SK-N-SH treated with all-trans-retinoic acid at 6 μM for 48 hours (cell line): ENCODE results near the gene KAT7.

ENCODE experiments used
- ATAC-seq: fragments of 200-7000 bp; cut with Tn5 transposase; 3 replicates; pipeline ENCODE4 v1.9.1; 2020; ENCODE audit warnings: mild to moderate bottlenecking, moderate library complexity
- ARNTL ChIP-seq: fragments of 450-650 bp; formaldehyde crosslinking; IDR thresholded peaks from 2 replicates; pipeline ENCODE4 v1.5.0; 2020; ENCODE audit warnings: low read depth, mild to moderate bottlenecking, moderate library complexity, borderline replicate concordance
- BACH2 ChIP-seq: fragments of 250-450 bp; sonication (Bioruptor Pico); IDR thresholded peaks from 2 replicates; pipeline ENCODE4 v1.9.0; 2021; ENCODE audit warnings: mild to moderate bottlenecking, borderline replicate concordance
- ESRRG ChIP-seq: fragments of 250-450 bp; sonication (Bioruptor Pico); IDR thresholded peaks from 2 replicates; pipeline ENCODE4 v1.6.1; 2021; ENCODE audit warnings: mild to moderate bottlenecking
- ISL1 ChIP-seq: fragments of 250-450 bp; sonication (Bioruptor Pico); IDR thresholded peaks from 2 replicates; pipeline ENCODE4 v2.1.2; 2022; ENCODE audit warnings: mild to moderate bottlenecking, moderate library complexity
- OSR1 ChIP-seq: fragments of 250-450 bp; sonication (Bioruptor Pico); IDR thresholded peaks from 2 replicates; pipeline ENCODE4 v1.8.0; 2022; ENCODE audit warnings: moderate library complexity, mild to moderate bottlenecking, inconsistent platforms
- PPARA ChIP-seq: fragments of 250-450 bp; sonication (Bioruptor Pico); IDR thresholded peaks from 2 replicates; pipeline ENCODE4 v1.5.0; 2020; ENCODE audit warnings: mild to moderate bottlenecking, borderline replicate concordance
- RARB ChIP-seq: fragments of 250-450 bp; sonication (Bioruptor Pico); IDR thresholded peaks from 2 replicates; pipeline ENCODE4 v1.8.0; 2021; ENCODE audit warnings: mild to moderate bottlenecking, moderate library complexity
- TCF4 ChIP-seq: fragments of 250-450 bp; sonication (Bioruptor Pico); IDR thresholded peaks from 2 replicates; pipeline ENCODE4 v1.8.0; 2021; ENCODE audit warnings: mild to moderate bottlenecking, moderate library complexity, borderline replicate concordance
- TOX ChIP-seq: fragments of 250-450 bp; sonication (Bioruptor Pico); IDR thresholded peaks from 2 replicates; pipeline ENCODE4 v1.8.0; 2021; ENCODE audit warnings: mild to moderate bottlenecking, moderate library complexity, borderline replicate concordance
- ZFP3 ChIP-seq: fragments of 250-450 bp; sonication (Bioruptor Pico); IDR thresholded peaks from 2 replicates; pipeline ENCODE4 v1.5.0; 2020; ENCODE audit warnings: mild to moderate bottlenecking, moderate library complexity
- ZFP30 ChIP-seq: fragments of 450-650 bp; formaldehyde crosslinking; IDR thresholded peaks from 2 replicates; pipeline ENCODE4 v1.5.0; 2022; ENCODE audit warnings: mild to moderate bottlenecking, moderate library complexity
- ZNF565 ChIP-seq: fragments of 450-650 bp; formaldehyde crosslinking; conservative IDR thresholded peaks from 2 replicates; pipeline ENCODE4 v1.5.0; 2020; ENCODE audit warnings: low read depth, mild to moderate bottlenecking, moderate library complexity
- ZNF70 ChIP-seq: fragments of 450-650 bp; formaldehyde crosslinking; IDR thresholded peaks from 2 replicates; pipeline ENCODE4 v1.5.0; 2020; ENCODE audit warnings: mild to moderate bottlenecking, moderate library complexity
- ZNF8 ChIP-seq: fragments of 450-650 bp; formaldehyde crosslinking; IDR thresholded peaks from 2 replicates; pipeline ENCODE4 v1.5.0; 2020; ENCODE audit warnings: mild to moderate bottlenecking, moderate library complexity
- TF ChIP-seq, protein P1 (sequence below): fragments of 250-450 bp; sonication (Bioruptor Pico); IDR thresholded peaks from 2 replicates; pipeline ENCODE4 v1.8.0; 2021; ENCODE audit warnings: low read depth, mild to moderate bottlenecking, moderate library complexity, borderline replicate concordance
- TF ChIP-seq, protein P2 (sequence below): fragments of 250-450 bp; sonication (Bioruptor Pico); IDR thresholded peaks from 2 replicates; pipeline ENCODE4 v1.5.1; 2021; ENCODE audit warnings: mild to moderate bottlenecking, moderate library complexity
- TF ChIP-seq, protein P3 (sequence below): fragments of 250-450 bp; sonication (Bioruptor Pico); IDR thresholded peaks from 2 replicates; pipeline ENCODE4 v1.5.1; 2020; ENCODE audit warnings: low read depth, mild to moderate bottlenecking, moderate library complexity
- TF ChIP-seq, protein P4 (sequence below): fragments of 250-450 bp; sonication (Bioruptor Pico); IDR thresholded peaks from 2 replicates; pipeline ENCODE4 v1.8.0; 2020; ENCODE audit warnings: mild to moderate bottlenecking, moderate library complexity, borderline replicate concordance

Gene KAT7

DNA sequence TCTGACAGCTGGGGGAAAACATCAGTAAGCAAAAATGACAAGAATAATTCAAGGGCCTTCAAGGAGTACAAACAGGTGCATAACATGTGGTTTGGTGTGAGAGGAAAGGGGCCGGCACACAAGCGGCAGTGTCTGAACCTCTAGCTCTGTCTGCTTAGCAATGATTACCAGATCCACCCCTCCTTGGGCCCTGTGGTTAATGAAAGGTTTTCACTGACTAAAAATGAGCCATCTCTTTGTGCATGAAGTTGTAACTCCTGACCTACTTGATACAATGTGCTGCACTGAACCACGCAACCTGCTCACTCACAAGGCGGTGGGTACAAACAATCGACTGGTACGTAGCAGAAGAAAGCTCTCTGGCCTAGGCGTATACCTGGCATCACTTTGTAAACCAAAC lies 39.7 kb upstream of the KAT7 start:
- TF ChIP-seq ESRRG (CRISPR knock-in tag) = no peak
- TF ChIP-seq ZNF70 (CRISPR knock-in tag) = no peak
- TF ChIP-seq ZNF8 (CRISPR knock-in tag) = no peak
- TF ChIP-seq, protein P1, sequence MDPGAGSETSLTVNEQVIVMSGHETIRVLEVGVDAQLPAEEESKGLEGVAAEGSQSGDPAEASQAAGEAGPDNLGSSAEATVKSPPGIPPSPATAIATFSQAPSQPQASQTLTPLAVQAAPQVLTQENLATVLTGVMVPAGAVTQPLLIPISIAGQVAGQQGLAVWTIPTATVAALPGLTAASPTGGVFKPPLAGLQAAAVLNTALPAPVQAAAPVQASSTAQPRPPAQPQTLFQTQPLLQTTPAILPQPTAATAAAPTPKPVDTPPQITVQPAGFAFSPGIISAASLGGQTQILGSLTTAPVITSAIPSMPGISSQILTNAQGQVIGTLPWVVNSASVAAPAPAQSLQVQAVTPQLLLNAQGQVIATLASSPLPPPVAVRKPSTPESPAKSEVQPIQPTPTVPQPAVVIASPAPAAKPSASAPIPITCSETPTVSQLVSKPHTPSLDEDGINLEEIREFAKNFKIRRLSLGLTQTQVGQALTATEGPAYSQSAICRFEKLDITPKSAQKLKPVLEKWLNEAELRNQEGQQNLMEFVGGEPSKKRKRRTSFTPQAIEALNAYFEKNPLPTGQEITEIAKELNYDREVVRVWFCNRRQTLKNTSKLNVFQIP (CRISPR knock-in tag) = no peak
- TF ChIP-seq PPARA = no peak
- no peak for TF ChIP-seq TCF4 (CRISPR knock-in tag)
- TF ChIP-seq OSR1 (CRISPR knock-in tag) = no peak
- TF ChIP-seq, protein P2, sequence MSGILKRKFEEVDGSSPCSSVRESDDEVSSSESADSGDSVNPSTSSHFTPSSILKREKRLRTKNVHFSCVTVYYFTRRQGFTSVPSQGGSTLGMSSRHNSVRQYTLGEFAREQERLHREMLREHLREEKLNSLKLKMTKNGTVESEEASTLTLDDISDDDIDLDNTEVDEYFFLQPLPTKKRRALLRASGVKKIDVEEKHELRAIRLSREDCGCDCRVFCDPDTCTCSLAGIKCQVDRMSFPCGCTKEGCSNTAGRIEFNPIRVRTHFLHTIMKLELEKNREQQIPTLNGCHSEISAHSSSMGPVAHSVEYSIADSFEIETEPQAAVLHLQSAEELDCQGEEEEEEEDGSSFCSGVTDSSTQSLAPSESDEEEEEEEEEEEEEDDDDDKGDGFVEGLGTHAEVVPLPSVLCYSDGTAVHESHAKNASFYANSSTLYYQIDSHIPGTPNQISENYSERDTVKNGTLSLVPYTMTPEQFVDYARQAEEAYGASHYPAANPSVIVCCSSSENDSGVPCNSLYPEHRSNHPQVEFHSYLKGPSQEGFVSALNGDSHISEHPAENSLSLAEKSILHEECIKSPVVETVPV (CRISPR knock-in tag) = no peak
- TF ChIP-seq ZFP30 = no peak
- TF ChIP-seq ZNF565 = no peak
- TF ChIP-seq ARNTL (CRISPR knock-in tag) = no peak
- TF ChIP-seq RARB (CRISPR knock-in tag) = no peak
- TF ChIP-seq, protein P3, sequence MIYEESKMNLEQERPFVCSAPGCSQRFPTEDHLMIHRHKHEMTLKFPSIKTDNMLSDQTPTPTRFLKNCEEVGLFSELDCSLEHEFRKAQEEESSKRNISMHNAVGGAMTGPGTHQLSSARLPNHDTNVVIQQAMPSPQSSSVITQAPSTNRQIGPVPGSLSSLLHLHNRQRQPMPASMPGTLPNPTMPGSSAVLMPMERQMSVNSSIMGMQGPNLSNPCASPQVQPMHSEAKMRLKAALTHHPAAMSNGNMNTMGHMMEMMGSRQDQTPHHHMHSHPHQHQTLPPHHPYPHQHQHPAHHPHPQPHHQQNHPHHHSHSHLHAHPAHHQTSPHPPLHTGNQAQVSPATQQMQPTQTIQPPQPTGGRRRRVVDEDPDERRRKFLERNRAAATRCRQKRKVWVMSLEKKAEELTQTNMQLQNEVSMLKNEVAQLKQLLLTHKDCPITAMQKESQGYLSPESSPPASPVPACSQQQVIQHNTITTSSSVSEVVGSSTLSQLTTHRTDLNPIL (CRISPR knock-in tag) = no peak
- TF ChIP-seq TOX (CRISPR knock-in tag) = no peak
- TF ChIP-seq, protein P4, sequence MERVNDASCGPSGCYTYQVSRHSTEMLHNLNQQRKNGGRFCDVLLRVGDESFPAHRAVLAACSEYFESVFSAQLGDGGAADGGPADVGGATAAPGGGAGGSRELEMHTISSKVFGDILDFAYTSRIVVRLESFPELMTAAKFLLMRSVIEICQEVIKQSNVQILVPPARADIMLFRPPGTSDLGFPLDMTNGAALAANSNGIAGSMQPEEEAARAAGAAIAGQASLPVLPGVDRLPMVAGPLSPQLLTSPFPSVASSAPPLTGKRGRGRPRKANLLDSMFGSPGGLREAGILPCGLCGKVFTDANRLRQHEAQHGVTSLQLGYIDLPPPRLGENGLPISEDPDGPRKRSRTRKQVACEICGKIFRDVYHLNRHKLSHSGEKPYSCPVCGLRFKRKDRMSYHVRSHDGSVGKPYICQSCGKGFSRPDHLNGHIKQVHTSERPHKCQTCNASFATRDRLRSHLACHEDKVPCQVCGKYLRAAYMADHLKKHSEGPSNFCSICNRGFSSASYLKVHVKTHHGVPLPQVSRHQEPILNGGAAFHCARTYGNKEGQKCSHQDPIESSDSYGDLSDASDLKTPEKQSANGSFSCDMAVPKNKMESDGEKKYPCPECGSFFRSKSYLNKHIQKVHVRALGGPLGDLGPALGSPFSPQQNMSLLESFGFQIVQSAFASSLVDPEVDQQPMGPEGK (CRISPR knock-in tag) = no peak
- no peak for TF ChIP-seq BACH2 (CRISPR knock-in tag)
- no peak for TF ChIP-seq ZFP3
- ATAC-seq = no peak

DNA sequence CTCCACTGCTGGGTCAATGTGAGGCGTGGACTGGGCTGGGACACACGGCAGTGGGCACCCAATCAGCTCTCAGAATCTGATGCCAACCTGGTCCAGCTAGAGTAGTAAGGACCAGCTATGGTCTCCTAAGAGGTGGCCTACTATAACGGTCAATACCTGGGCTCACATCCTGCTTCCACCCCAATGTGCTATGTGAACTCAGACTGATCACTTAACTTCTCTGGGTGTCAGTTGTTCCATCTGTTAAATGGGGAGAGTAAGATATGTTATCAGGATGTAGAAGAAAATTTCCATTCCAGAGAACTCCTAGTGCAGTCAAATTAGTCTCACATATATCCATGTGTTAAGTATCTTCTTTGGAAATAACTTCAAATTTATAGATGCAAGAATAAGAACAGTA lies 38.8 kb upstream of the KAT7 start:
- no peak for TF ChIP-seq ZNF565

DNA sequence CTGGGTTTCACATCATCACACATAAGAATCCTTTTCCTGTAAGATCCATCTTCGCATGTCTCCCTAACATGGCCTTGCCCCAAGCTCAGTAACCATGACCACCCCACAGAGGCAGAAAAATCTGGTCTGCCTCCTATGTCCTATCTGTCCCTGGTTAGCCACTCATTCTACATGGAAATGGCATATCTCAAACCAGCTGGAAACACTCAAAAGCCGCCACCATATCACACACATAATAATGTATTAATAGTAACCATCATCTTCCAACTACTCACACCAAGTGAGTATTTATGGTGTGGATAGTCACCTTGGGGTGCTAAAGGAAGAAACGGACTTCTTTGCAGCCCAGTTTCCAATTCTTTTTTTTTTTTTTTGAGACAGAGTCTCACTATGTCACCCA lies 36.0 kb upstream of the KAT7 start:
- TF ChIP-seq ESRRG (CRISPR knock-in tag) = no peak
- TF ChIP-seq, protein P3 (CRISPR knock-in tag) = no peak
- TF ChIP-seq, protein P2 (CRISPR knock-in tag) = no peak
- TF ChIP-seq ZFP30 = no peak
- TF ChIP-seq, protein P1 (CRISPR knock-in tag) = no peak
- TF ChIP-seq ZNF70 (CRISPR knock-in tag) = no peak
- no peak for TF ChIP-seq ISL1 (CRISPR knock-in tag)
- TF ChIP-seq ZFP3 = no peak
- ATAC-seq = no peak

More for the DNA sequence above, 38.8 kb upstream of the KAT7 start:
- no peak for ATAC-seq
